DND-41 (cell line): ENCODE results near the gene CASQ2.

Experiments
- ATAC-seq: fragments of 200-7000 bp; cut with Tn5 transposase; 3 replicates; pipeline ENCODE4 v1.9.1; 2021; ENCODE audit warnings: low read depth; ENCODE audit not compliant: insufficient read depth
- DNase-seq: peaks from one replicate; pipeline ENCODE4 v3.0.0-alpha.2; 2020
- H2AFZ ChIP-seq: 2 replicates; pipeline ENCODE4 v1.6.0; 2012; ENCODE audit warnings: low read depth, low read length
- H3K27ac ChIP-seq: 2 replicates; pipeline ENCODE4 v1.5.1; 2012; ENCODE audit warnings: low read length, inconsistent platforms
- H3K27me3 ChIP-seq: fragments of 200-600 bp; sonication (generic); 2 replicates; pipeline ENCODE4 v1.6.0; 2012; ENCODE audit warnings: low read length, mild to moderate bottlenecking, inconsistent platforms; ENCODE audit not compliant: insufficient read depth, poor library complexity
- H3K36me3 ChIP-seq: 2 replicates; pipeline ENCODE4 v1.5.1; 2012; ENCODE audit warnings: low read length, inconsistent platforms; ENCODE audit not compliant: insufficient read depth
- H3K4me1 ChIP-seq: 2 replicates; pipeline ENCODE4 v1.5.1; 2012; ENCODE audit warnings: mild to moderate bottlenecking, low read length; ENCODE audit not compliant: insufficient read depth
- H3K4me2 ChIP-seq: 2 replicates; pipeline ENCODE4 v1.6.0; 2012; ENCODE audit warnings: mild to moderate bottlenecking, moderate library complexity, low read length, inconsistent platforms; ENCODE audit not compliant: insufficient read depth
- H3K4me3 ChIP-seq, 2 experiments: fragments of 200-600 bp in 1 of 2; shearing (Covaris generic) in 1 of 2; 2 replicates each; pipeline ENCODE4 v1.5.1; 2012 to 2016; ENCODE audit warnings: inconsistent platforms in 2 of 2, low read length in 2 of 2, mild to moderate bottlenecking in 2 of 2, low read depth in 1 of 2, moderate library complexity in 1 of 2
- H3K79me2 ChIP-seq: 2 replicates; pipeline ENCODE4 v1.6.0; 2012; ENCODE audit warnings: low read length, inconsistent platforms; ENCODE audit not compliant: insufficient read depth
- H3K9ac ChIP-seq: 2 replicates; pipeline ENCODE4 v1.6.0; 2012; ENCODE audit warnings: low read depth, mild to moderate bottlenecking, inconsistent platforms, low read length, moderate library complexity
- H3K9me3 ChIP-seq: 2 replicates; pipeline ENCODE4 v1.5.1; 2012; ENCODE audit warnings: low read length, moderate library complexity, mild to moderate bottlenecking, inconsistent platforms; ENCODE audit not compliant: insufficient read depth, severe bottlenecking
- H4K20me1 ChIP-seq: 2 replicates; pipeline ENCODE4 v1.6.0; 2012; ENCODE audit warnings: low read length; ENCODE audit not compliant: insufficient read depth
- EZH2 ChIP-seq: IDR thresholded peaks from 3 replicates; pipeline ENCODE4 v1.6.1; 2012; ENCODE audit warnings: borderline replicate concordance, low read depth, mild to moderate bottlenecking, moderate library complexity, low read length, inconsistent platforms; ENCODE audit not compliant: severe bottlenecking
- TF ChIP-seq, protein P1 (sequence below): IDR thresholded peaks from 2 replicates; pipeline ENCODE4 v1.5.1; 2012; ENCODE audit warnings: borderline replicate concordance, low read length, moderate library complexity, mild to moderate bottlenecking; ENCODE audit not compliant: poor library complexity, severe bottlenecking; ENCODE audit errors: extremely low read depth

The CASQ2 gene

DNA sequence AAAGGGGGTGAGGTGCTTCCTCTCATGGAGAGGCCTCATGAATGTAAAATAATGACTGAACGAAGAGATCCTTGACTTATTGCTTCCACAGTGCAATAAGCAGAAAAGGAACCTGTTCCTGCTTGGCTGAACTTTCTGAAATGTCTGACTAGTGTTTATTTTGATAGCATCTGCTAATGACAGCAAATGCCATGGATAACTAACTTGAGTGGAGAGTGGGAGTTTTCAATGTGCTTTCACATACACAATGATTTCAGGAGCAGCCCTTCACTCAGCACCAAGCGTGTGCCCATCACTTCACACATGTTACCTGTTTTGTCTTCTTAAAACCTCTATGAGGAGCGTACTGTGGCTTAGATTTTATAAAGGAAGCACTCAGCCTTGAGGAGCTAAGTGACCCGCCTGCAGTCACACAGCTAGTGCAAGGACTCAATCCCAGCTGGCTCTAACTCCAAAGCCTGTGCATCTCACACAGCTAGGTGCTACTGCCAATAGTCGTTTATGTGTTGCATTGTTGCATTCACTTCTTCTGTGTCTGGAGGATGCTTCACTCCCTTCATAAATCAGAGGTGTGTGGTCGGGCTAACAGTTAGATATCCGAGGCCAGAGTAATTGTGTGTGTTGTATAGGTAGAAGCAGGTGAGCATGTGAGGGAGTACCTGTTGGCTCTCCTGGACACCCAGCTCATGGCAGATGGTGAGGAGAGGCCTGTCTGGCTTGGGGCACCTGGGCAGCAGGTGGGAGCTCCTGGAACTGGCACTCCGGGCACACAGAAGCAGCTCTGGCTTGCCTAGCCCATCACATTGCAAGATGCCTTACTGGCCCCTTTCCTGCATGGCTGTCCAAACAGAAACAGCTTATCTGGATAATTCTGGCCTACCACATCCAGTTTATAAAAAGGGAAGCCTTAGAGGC, 12.8 kb downstream of the CASQ2 start:
- no peaks in the 10 kb centered on the region for H3K36me3 ChIP-seq
- H3K4me2 ChIP-seq = no peak overlapping the region
- H3K27me3 ChIP-seq = peaks cover 16% of the 10 kb centered on the region
- H3K9ac ChIP-seq = no peak overlapping the region
- ATAC-seq (no peak), DNase-seq (no peak)
- H3K27ac ChIP-seq = no peak overlapping the region
- TF ChIP-seq, protein P1, sequence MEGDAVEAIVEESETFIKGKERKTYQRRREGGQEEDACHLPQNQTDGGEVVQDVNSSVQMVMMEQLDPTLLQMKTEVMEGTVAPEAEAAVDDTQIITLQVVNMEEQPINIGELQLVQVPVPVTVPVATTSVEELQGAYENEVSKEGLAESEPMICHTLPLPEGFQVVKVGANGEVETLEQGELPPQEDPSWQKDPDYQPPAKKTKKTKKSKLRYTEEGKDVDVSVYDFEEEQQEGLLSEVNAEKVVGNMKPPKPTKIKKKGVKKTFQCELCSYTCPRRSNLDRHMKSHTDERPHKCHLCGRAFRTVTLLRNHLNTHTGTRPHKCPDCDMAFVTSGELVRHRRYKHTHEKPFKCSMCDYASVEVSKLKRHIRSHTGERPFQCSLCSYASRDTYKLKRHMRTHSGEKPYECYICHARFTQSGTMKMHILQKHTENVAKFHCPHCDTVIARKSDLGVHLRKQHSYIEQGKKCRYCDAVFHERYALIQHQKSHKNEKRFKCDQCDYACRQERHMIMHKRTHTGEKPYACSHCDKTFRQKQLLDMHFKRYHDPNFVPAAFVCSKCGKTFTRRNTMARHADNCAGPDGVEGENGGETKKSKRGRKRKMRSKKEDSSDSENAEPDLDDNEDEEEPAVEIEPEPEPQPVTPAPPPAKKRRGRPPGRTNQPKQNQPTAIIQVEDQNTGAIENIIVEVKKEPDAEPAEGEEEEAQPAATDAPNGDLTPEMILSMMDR = no peak
- no peak for TF ChIP-seq EZH2
- H3K4me3 ChIP-seq = no peak overlapping the region
- no peaks in the 10 kb centered on the region for H3K9me3 ChIP-seq
- H4K20me1 ChIP-seq = no peaks in the 10 kb centered on the region
- H2AFZ ChIP-seq = no peak overlapping the region
- no peaks in the 10 kb centered on the region for H3K4me1 ChIP-seq
- H3K79me2 ChIP-seq = no peaks in the 10 kb centered on the region

DNA sequence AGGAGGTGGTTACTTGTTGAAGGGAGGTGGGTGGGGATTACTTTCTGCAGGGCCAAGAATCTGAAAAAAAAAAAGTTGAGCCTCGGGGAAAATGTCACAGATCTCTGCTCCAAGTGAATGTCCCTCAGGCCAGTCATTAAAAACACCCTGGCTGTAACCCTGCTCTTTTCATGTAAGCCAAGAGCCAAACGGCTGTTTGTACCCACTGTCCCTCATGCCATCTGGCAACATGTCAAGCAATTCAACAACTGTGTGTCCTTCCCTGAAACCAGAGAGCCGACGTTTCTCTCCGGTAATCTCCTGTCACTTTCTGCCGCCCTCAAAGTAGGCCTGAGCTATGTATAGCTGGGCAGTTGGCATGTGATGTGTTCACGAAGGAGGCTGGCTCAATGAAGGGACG, 14.7 kb downstream of the CASQ2 start:
- H3K27me3 ChIP-seq = peaks cover 19% of the 10 kb centered on the region
- no peak overlapping the region for H3K4me3 ChIP-seq
- H3K27ac ChIP-seq = no peak overlapping the region
- H3K36me3 ChIP-seq = no peaks in the 10 kb centered on the region
- no peak overlapping the region for H3K4me2 ChIP-seq
- H3K4me1 ChIP-seq = no peaks in the 10 kb centered on the region
- no peak overlapping the region for H3K9ac ChIP-seq
- H3K79me2 ChIP-seq = no peaks in the 10 kb centered on the region
- no peak for ATAC-seq
- no peaks in the 10 kb centered on the region for H4K20me1 ChIP-seq
- TF ChIP-seq, protein P1 = no peak
- TF ChIP-seq EZH2 = no peak
- H2AFZ ChIP-seq = no peak overlapping the region
- DNase-seq = no peak
- H3K9me3 ChIP-seq = no peaks in the 10 kb centered on the region

DNA sequence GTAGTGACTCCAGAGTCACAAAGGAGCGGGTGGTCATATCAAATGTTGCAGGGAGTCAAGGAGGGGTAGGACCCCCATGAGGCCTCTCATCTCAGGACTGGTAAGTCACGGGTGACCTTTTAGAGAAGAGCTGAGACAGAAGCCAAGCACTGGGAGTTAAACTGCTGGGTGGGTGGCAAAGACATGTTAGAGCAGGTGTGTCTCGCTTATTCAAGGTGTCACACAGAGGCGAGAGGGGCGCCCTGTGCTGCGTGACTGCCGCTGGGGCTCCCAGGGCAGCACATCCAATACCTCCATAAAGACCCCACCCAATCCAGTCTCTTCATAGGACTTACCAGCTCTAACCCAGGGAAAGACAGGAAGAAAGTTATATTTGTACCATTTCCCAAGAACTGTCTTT, 15.2 kb downstream of the CASQ2 start:
- Histone ChIP-seq H3K4me1 (no peaks in the 10 kb centered on the region), H3K27me3 (peaks cover 19% of the 10 kb centered on the region), H3K36me3 (no peaks in the 10 kb centered on the region), H4K20me1 (no peaks in the 10 kb centered on the region), H3K4me2 (no peak overlapping the region), H3K27ac (no peak overlapping the region), H3K9ac (no peak overlapping the region), H2AFZ (no peak overlapping the region), H3K9me3 (no peaks in the 10 kb centered on the region), H3K79me2 (no peaks in the 10 kb centered on the region), H3K4me3 (no peak overlapping the region)
- DNase-seq (no peak), ATAC-seq (no peak)
- TF ChIP-seq, protein P1 = no peak
- no peak for TF ChIP-seq EZH2
